H9 (cell line): ENCODE data around the gene TNFSF8. TPM values are rescaled to one million over a fixed set of nuclear protein-coding genes. Genes with fewer than 3 reads are reported as not detected.

Experiments used
- DNase-seq: peaks from one replicate; pipeline ENCODE4 v3.0.0-alpha.2; 2017
- H2AFZ ChIP-seq: one replicate; pipeline ENCODE4 v1.6.1; 2013; ENCODE audit warnings: mild to moderate bottlenecking, low read length, control low read depth, moderate library complexity
- H2AK5ac ChIP-seq: 2 replicates; pipeline ENCODE4 v1.6.1; 2013; ENCODE audit warnings: low read length, control low read depth, mixed read lengths; ENCODE audit not compliant: insufficient read length
- H2BK120ac ChIP-seq: one replicate; pipeline ENCODE4 v1.6.1; 2013; ENCODE audit warnings: low read depth, mild to moderate bottlenecking, low read length, control low read depth, inconsistent platforms; ENCODE audit not compliant: poor library complexity, severe bottlenecking
- H2BK12ac ChIP-seq: 2 replicates; pipeline ENCODE4 v1.6.1; 2013; ENCODE audit warnings: low read length, control low read depth, mixed read lengths, low read depth; ENCODE audit not compliant: insufficient read length
- H2BK15ac ChIP-seq: 2 replicates; pipeline ENCODE4 v1.6.1; 2013; ENCODE audit warnings: low read depth, low read length, control low read depth
- H2BK20ac ChIP-seq: one replicate; pipeline ENCODE4 v1.6.1; 2013; ENCODE audit warnings: low read depth, mild to moderate bottlenecking, low read length, control low read depth, inconsistent platforms; ENCODE audit not compliant: poor library complexity, severe bottlenecking
- H2BK5ac ChIP-seq: 2 replicates; pipeline ENCODE4 v1.6.1; 2013; ENCODE audit warnings: low read length, control low read depth, mixed read lengths; ENCODE audit not compliant: insufficient read length
- H3K14ac ChIP-seq: 2 replicates; pipeline ENCODE4 v1.6.1; 2013; ENCODE audit warnings: low read length, control low read depth; ENCODE audit not compliant: insufficient read depth
- H3K18ac ChIP-seq: 2 replicates; pipeline ENCODE4 v1.6.1; 2013; ENCODE audit warnings: low read depth, mild to moderate bottlenecking, mixed read lengths, low read length, control low read depth; ENCODE audit not compliant: insufficient read length
- H3K23ac ChIP-seq: 2 replicates; pipeline ENCODE4 v1.6.1; 2013; ENCODE audit warnings: low read length, control low read depth, mixed read lengths, low read depth; ENCODE audit not compliant: insufficient read length
- H3K23me2 ChIP-seq: 2 replicates; pipeline ENCODE4 v1.6.1; 2013; ENCODE audit warnings: low read depth, mild to moderate bottlenecking, mixed read lengths, low read length, control low read depth; ENCODE audit not compliant: insufficient read length, poor library complexity, severe bottlenecking
- H3K27ac ChIP-seq: 2 replicates; pipeline ENCODE4 v1.5.1; 2013; ENCODE audit warnings: low read length, control low read depth, mixed read lengths, low read depth; ENCODE audit not compliant: insufficient read length
- H3K27me3 ChIP-seq: 2 replicates; pipeline ENCODE4 v1.6.1; 2013; ENCODE audit warnings: low read length, control low read depth, inconsistent platforms; ENCODE audit not compliant: insufficient read depth
- H3K4ac ChIP-seq: 2 replicates; pipeline ENCODE4 v1.6.1; 2013; ENCODE audit warnings: low read depth, mild to moderate bottlenecking, control low read depth, inconsistent platforms, low read length, moderate library complexity
- H3K4me1 ChIP-seq: 2 replicates; pipeline ENCODE4 v1.6.1; 2013; ENCODE audit warnings: low read length, control low read depth, inconsistent platforms; ENCODE audit not compliant: insufficient read depth
- H3K4me2 ChIP-seq: 2 replicates; pipeline ENCODE4 v1.6.1; 2013; ENCODE audit warnings: low read length, control low read depth, mixed read lengths; ENCODE audit not compliant: insufficient read length, insufficient read depth
- H3K56ac ChIP-seq: 2 replicates; pipeline ENCODE4 v1.6.1; 2013; ENCODE audit warnings: low read depth, mild to moderate bottlenecking, mixed read lengths, low read length, control low read depth; ENCODE audit not compliant: insufficient read length
- H3K79me1 ChIP-seq: 2 replicates; pipeline ENCODE4 v1.6.1; 2013; ENCODE audit warnings: low read depth, mild to moderate bottlenecking, moderate library complexity, low read length, control low read depth, inconsistent platforms; ENCODE audit not compliant: insufficient read depth, poor library complexity, severe bottlenecking
- H3K79me2 ChIP-seq: 2 replicates; pipeline ENCODE4 v1.6.1; 2013; ENCODE audit warnings: low read length, control low read depth, inconsistent platforms; ENCODE audit not compliant: insufficient read depth
- H3K9ac ChIP-seq: 2 replicates; pipeline ENCODE4 v1.6.1; 2013; ENCODE audit warnings: low read length, control low read depth, mixed read lengths; ENCODE audit not compliant: insufficient read length; ENCODE audit errors: extremely low read depth
- H3K9me3 ChIP-seq: one replicate; pipeline ENCODE4 v1.6.1; 2013; ENCODE audit warnings: low read depth, low read length, inconsistent platforms; ENCODE audit not compliant: control insufficient read depth
- H3T11ph ChIP-seq: one replicate; pipeline ENCODE4 v1.6.1; 2013; ENCODE audit warnings: mild to moderate bottlenecking, low read length, control low read depth, inconsistent platforms
- H4K20me1 ChIP-seq: one replicate; pipeline ENCODE4 v1.6.1; 2013; ENCODE audit not compliant: control insufficient read depth, insufficient read length, insufficient read depth
- H4K5ac ChIP-seq: 2 replicates; pipeline ENCODE4 v1.6.1; 2013; ENCODE audit warnings: low read depth, mild to moderate bottlenecking, mixed read lengths, low read length, control low read depth; ENCODE audit not compliant: insufficient read length
- H4K8ac ChIP-seq: replicated peaks from 2 replicates; pipeline ENCODE4 v1.6.1; 2013; ENCODE audit warnings: low read length, control low read depth, mixed read lengths, low read depth; ENCODE audit not compliant: insufficient read length
- H4K91ac ChIP-seq: 2 replicates; pipeline ENCODE4 v1.6.1; 2013; ENCODE audit warnings: low read depth, mild to moderate bottlenecking, moderate library complexity, mixed read lengths, low read length, control low read depth; ENCODE audit not compliant: insufficient read length
- H3K27ac Mint-ChIP-seq, 3 experiments: 2 replicates in 2 of 3; 3 replicates in 1 of 3; pipeline ENCODE4 v1.8.0; 2020 to 2021; ENCODE audit warnings: mixed read lengths in 3 of 3, mild to moderate bottlenecking in 1 of 3, moderate library complexity in 1 of 3
- H3K27me3 Mint-ChIP-seq: 2 replicates; pipeline ENCODE4 v1.8.0; 2021; ENCODE audit warnings: low read depth, mild to moderate bottlenecking, moderate library complexity, mixed read lengths
- H3K36me3 Mint-ChIP-seq, 3 experiments: 2 replicates in 2 of 3; 3 replicates in 1 of 3; pipeline ENCODE4 v1.8.0; 2020 to 2021; ENCODE audit warnings: low read depth in 3 of 3, mixed read lengths in 3 of 3; ENCODE audit not compliant: insufficient read depth in 1 of 3
- H3K4me1 Mint-ChIP-seq, 2 experiments: 2 replicates each; pipeline ENCODE4 v1.8.0; 2020; ENCODE audit warnings: mixed read lengths in 2 of 2
- H3K4me3 Mint-ChIP-seq, 2 experiments: 2 replicates in 1 of 2; 3 replicates in 1 of 2; pipeline ENCODE4 v1.8.0; 2020 to 2021; ENCODE audit warnings: mild to moderate bottlenecking in 2 of 2, mixed read lengths in 2 of 2, moderate library complexity in 1 of 2
- H3K9me3 Mint-ChIP-seq, 2 experiments: 2 replicates in 1 of 2; 3 replicates in 1 of 2; pipeline ENCODE4 v1.8.0; 2020; ENCODE audit warnings: mild to moderate bottlenecking in 2 of 2, mixed read lengths in 2 of 2, moderate library complexity in 1 of 2
- CTCF ChIP-seq: fragments of 200-600 bp; sonication (generic); conservative IDR thresholded peaks from 3 replicates; pipeline ENCODE4 v1.8.0; 2021; ENCODE audit warnings: antibody characterized with exemption, mild to moderate bottlenecking
- WGBS: extraction: QIAGEN DNeasy Blood & Tissue Kit; methylation state at CpG from one replicate; pipeline ENCODE4 v1.1.7; 2013; ENCODE audit warnings: missing lambda C conversion rate, low lambda C conversion rate, mixed read lengths; ENCODE audit not compliant: insufficient read length; ENCODE audit errors: extremely low coverage; 5-methylcytosine and 5-hydroxymethylcytosine counted together
- total RNA-seq: library from RNA; stranded (reverse); gene quantifications from 2 replicates; pipeline ENCODE4 v1.2.1, GENCODE V29; 2021

TNFSF8 gene
- total RNA-seq, 1 experiment from 2014 or later, result not detected

- Histone ChIP-seq H2BK120ac (no peak overlapping the region), H2BK20ac (no peak overlapping the region), H3K4me1 (no peaks in the 10 kb centered on the region), H3K18ac (no peak overlapping the region), H3K56ac (no peak overlapping the region), H4K20me1 (no peaks in the 10 kb centered on the region), H3K14ac (no peak overlapping the region), H3K4ac (no peak overlapping the region), H4K91ac (no peak overlapping the region), H3K4me2 (no peak overlapping the region), H2BK5ac (no peak overlapping the region), H3K79me1 (no peaks in the 10 kb centered on the region), H3K27me3 (peaks cover 60% of the 10 kb centered on the region), H2BK12ac (no peak overlapping the region), H2BK15ac (no peak overlapping the region), H3K79me2 (no peaks in the 10 kb centered on the region), H4K5ac (no peak overlapping the region), H2AK5ac (no peak overlapping the region), H3T11ph (no peak overlapping the region), H3K23me2 (no peaks in the 10 kb centered on the region), H2AFZ (no peak overlapping the region), H3K9me3 (no peaks in the 10 kb centered on the region), H3K23ac (no peak overlapping the region), H3K9ac (no peak overlapping the region), H4K8ac (no peak overlapping the region), H3K27ac (no peak overlapping the region)
- no CpG with 5 or more reads among the region's 3 CpGs for WGBS
- no peak for TF ChIP-seq CTCF
- no peaks in the 10 kb centered on the region for H3K36me3 Mint-ChIP-seq
- DNase-seq, result no peak
- H3K27ac Mint-ChIP-seq, result no peak overlapping the region
- peaks cover 2 to 11% of the 10 kb centered on the region in 2 experiments; a peak in 2 of 4 replicates for H3K4me1 Mint-ChIP-seq
- H3K27me3 Mint-ChIP-seq, result peaks cover 99% of the 10 kb centered on the region
- H3K9me3 Mint-ChIP-seq, result no peaks in the 10 kb centered on the region
- no peak overlapping the region; a peak in 1 of 5 replicates for H3K4me3 Mint-ChIP-seq
These were observed 2.1 kb upstream of the TNFSF8 start for GRCh38 chr9:114932502-114932901.
